Kidney epithelial cell (primary cell): ENCODE measurements around the gene ACOD1. TPM values are rescaled to one million over a fixed set of nuclear protein-coding genes. Genes with fewer than 3 reads are reported as not detected.
"Not testable (repeated sequence)": the region's sequence is repeated elsewhere in the genome, so short reads cannot be mapped to it uniquely, and the experiment has no call there.

Source experiments
- DNase-seq: peaks from one replicate; pipeline ENCODE4 v3.0.0-alpha.2; 2010; ENCODE audit warnings: low read depth
- H3K27me3 ChIP-seq: 2 replicates; pipeline ENCODE4 v1.6.0; 2011; ENCODE audit warnings: low read length; ENCODE audit not compliant: control insufficient read depth, insufficient read depth
- H3K36me3 ChIP-seq: 2 replicates; pipeline ENCODE4 v1.5.1; 2011; ENCODE audit warnings: low read length; ENCODE audit not compliant: control insufficient read depth, insufficient read depth
- H3K4me3 ChIP-seq: 2 replicates; pipeline ENCODE4 v1.5.1; 2011; ENCODE audit warnings: low read depth, mild to moderate bottlenecking, control low read depth, low read length
- total RNA-seq: library from RNA; depleted of rRNA; stranded (reverse); fragments of >200 nt; gene quantifications from 2 replicates; pipeline ENCODE4 v1.2.3, GENCODE V29; 2015
- TF ChIP-seq, protein P1 (sequence below): IDR thresholded peaks from 2 replicates; pipeline ENCODE4 v1.5.1; 2011; ENCODE audit warnings: mild to moderate bottlenecking, moderate library complexity, low read length, control low read depth, inconsistent platforms; ENCODE audit not compliant: insufficient read depth, poor library complexity, severe bottlenecking

Gene ACOD1
- total RNA-seq, 1 donor from 2014 or later = not detected

- Histone ChIP-seq H3K4me3 (no peak overlapping the region), H3K27me3 (no peaks in the 10 kb centered on the region), H3K36me3 (no peaks in the 10 kb centered on the region)
- TF ChIP-seq, protein P1, sequence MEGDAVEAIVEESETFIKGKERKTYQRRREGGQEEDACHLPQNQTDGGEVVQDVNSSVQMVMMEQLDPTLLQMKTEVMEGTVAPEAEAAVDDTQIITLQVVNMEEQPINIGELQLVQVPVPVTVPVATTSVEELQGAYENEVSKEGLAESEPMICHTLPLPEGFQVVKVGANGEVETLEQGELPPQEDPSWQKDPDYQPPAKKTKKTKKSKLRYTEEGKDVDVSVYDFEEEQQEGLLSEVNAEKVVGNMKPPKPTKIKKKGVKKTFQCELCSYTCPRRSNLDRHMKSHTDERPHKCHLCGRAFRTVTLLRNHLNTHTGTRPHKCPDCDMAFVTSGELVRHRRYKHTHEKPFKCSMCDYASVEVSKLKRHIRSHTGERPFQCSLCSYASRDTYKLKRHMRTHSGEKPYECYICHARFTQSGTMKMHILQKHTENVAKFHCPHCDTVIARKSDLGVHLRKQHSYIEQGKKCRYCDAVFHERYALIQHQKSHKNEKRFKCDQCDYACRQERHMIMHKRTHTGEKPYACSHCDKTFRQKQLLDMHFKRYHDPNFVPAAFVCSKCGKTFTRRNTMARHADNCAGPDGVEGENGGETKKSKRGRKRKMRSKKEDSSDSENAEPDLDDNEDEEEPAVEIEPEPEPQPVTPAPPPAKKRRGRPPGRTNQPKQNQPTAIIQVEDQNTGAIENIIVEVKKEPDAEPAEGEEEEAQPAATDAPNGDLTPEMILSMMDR = no peak
- no peak for DNase-seq
Measured at GRCh38 chr13:76954538-76954937, 6.2 kb downstream of the ACOD1 start.

- no peak for DNase-seq
- TF ChIP-seq, protein P1 = no peak
- H3K27me3 ChIP-seq = no peaks in the 10 kb centered on the region
- H3K36me3 ChIP-seq = no peaks in the 10 kb centered on the region
- H3K4me3 ChIP-seq = no peak overlapping the region
Measured at GRCh38 chr13:76955193-76955592, 6.9 kb downstream of the ACOD1 start.

GRCh38 chr13:76955661-76956060 is 7.3 kb downstream of the ACOD1 start:
- DNase-seq = no peak
- TF ChIP-seq, protein P1 = no peak
- Histone ChIP-seq H3K4me3 (no peak overlapping the region), H3K36me3 (no peaks in the 10 kb centered on the region), H3K27me3 (no peaks in the 10 kb centered on the region)

GRCh38 chr13:76958841-76959432 is 10.6 kb downstream of the ACOD1 start:
- no peak for DNase-seq
- Histone ChIP-seq H3K27me3 (no peaks in the 10 kb centered on the region), H3K36me3 (no peaks in the 10 kb centered on the region), H3K4me3 (no peak overlapping the region)
- TF ChIP-seq, protein P1 = no peak

- DNase-seq, H3K27me3 ChIP-seq, H3K4me3 ChIP-seq: not testable (repeated sequence)
Measured at GRCh38 chr13:76959734-76960133, 11.4 kb downstream of the ACOD1 start.

DNA sequence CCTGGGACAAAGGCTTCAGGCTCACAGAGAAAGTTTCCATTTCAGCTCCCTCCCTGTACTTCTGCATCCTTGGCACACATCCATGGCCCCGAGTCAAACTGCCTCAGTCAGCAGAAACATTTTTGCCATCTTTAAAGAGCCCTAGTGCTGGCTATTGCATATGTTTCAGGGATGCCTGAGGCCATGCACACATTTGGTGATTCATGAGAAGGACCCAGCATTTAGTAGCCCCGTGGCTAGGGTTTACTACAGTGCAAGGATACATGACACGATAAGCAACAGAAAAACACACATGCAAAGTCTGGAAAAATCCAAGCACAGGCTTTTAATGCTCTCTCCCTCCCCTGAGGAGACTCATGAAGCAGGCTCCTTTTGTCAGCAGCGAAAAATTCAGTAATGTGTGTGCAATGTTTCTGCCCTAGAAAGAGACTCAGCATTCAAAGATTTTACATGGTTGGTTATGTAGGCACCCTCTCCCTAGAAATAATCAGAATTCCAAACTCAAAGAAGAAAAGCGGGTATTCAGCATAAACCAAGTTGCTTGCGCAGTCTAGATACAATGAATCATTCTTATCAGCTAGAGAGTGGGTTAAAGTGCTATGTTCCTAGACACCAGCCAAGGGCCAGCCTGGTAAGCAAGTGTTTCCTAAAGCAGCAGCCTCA is 17.6 kb downstream of the ACOD1 start:
- TF ChIP-seq, protein P1 = no peak
- DNase-seq = no peak

More at GRCh38 chr13:76959734-76960133, 11.4 kb downstream of the ACOD1 start:
- H3K36me3 ChIP-seq = not testable (repeated sequence)

More for the DNA sequence above, 17.6 kb downstream of the ACOD1 start:
- no peak overlapping the region for H3K4me3 ChIP-seq
- H3K27me3 ChIP-seq = no peaks in the 10 kb centered on the region
- H3K36me3 ChIP-seq = no peaks in the 10 kb centered on the region
